GM19240 (cell line): ENCODE measurements around the gene UTF1.

Experiments
- DNase-seq: peaks from one replicate; pipeline ENCODE4 v3.0.0; 2011; ENCODE audit warnings: low spot score; ENCODE audit not compliant: insufficient read length

The UTF1 gene, protein sequence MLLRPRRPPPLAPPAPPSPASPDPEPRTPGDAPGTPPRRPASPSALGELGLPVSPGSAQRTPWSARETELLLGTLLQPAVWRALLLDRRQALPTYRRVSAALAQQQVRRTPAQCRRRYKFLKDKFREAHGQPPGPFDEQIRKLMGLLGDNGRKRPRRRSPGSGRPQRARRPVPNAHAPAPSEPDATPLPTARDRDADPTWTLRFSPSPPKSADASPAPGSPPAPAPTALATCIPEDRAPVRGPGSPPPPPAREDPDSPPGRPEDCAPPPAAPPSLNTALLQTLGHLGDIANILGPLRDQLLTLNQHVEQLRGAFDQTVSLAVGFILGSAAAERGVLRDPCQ

DNA sequence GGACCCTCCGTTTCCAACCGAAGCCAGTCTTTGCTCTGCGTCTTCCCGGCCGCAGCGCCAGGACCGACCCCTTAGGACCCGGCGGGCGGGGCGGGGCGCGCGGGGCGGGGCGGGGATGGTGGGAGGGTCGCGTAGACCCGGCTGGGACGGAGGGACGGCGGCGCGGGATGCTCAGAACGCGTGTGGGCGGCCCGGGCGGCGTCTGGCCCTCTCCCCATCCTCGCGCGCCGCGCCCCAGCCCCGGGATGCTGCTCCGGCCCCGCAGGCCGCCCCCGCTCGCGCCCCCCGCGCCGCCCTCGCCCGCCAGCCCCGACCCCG is at the start of gene UTF1:
Gene UTF1 (plus strand): TSS at position 174 of the 318 bp plus-strand sequence. CDS start 72 bp downstream, at position 246.
- no peak for DNase-seq

DNA sequence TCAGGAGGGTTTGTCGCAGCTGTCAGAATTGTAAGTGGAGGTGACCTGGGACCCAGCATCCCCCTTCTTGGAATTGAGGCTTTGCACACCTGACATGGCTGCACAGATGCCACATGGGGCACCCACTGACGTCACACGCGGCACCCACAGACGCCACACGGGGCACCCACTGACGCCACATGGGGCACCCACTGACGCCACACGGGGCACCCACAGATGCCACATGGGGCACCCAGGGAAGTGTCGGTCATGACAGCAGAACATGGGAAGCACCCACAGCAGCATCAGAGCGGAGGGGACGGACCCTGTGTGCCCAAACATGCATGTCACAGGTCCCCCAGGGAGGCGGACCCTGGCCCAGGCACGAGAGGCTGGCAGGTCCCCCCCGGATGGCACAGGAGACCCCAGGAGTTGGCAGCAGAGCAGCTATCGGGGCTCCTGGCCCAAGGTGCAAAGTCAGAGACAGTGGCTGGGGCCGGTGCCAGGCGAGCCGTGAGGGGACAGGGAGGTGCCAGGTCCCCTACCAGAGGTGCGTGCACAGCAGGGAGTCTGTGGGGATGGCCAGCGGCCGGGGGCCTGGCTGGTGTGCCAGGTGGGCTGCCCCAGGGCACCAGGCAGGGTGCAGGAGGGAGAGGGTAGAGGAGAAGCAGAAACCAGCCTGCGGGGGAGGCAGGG is 48.9 kb upstream of the UTF1 start:
- no peak for DNase-seq

DNA sequence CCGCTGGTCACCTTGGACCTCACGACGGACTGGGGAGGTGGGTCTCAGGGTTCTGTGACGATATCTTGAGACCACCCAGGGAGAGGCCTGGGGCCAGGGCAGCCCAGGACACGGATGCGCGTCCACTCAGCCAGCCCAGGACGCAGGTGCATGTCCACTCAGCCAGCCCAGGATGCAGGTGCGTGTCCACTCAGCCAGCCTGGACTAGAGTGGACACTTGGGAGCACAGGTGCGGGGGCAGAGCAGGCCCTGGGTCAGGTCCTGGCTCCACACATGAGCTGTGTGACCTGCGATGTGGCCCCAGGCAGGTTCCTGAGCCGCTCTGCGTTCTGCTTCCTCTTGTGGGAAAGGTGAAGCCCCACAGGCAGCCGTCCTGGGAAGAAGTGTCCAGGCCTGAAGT is 47.8 kb upstream of the UTF1 start:
- DNase-seq, result no peak

DNA sequence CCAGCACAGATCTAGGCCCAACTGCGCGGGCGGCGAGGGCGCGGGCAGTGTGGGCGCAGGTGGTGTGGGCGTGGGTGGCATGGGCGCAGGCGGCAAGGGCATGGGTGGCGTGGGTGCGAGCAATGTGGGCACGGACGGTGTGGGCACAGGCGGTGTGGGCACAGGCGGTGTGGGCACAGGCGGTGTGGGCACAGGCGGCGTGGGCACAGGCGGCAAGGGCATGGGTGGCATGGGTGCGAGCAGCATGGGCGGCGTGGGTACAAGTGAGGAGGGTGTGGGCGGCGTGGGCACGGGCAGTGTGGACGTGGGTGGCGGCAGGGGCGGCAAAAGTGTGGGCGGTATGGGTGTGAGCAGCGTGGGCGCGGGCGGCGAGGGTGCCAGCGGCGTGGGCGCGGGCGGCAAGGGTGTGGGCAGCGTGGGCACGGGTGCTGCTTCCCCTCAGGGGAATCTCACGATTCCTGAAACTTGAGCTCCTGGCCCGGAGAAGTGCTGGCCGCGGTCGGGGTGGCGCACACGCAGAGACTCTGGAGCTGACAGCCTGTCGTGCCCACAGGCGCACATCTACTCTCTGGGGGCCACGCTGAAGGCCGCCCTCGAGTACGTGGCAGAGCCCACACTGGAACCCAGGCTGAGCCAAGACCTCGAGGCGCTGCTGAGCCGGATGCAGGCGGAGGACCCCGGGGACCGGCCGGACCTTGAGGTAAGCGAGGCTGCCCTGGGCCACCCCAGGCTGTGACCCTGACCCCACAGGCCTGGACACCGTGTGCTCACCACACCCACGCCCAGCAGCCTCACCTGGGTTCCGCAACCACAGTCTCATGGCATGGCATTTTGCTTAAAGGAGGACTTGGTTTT is 47.0 kb upstream of the UTF1 start:
- no peak for DNase-seq

DNA sequence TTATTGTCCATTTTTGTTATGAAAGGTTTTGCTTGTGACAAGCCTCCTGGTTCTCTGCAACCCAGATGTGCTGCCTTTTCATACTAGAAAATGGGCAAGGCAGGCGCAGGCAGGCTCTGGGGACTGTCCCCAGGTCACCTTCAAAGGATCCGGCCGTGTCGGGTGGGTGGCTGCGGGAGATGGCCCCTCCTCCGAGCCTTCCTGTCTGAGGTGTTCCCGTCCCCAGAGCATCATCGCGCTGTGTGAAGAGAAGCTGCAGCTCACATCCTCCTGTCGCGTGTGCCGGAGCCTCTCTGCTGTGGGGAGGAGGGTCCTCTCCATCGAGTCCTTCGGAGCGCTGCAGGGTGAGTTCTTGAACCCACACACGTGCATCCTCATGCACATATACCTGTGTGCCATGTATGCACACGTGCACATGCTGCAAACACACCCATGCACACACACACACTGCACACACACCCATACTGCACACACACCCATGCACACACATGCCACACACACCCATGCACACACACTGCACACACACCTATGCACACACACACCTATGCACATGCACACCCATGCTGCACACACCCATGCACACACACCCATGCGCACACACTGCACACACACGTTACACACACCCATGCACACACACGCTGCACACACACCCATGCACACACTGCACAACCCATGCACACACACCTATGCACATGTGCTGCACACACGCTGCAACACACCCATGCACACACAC is 46.2 kb upstream of the UTF1 start:
- DNase-seq, result no peak

DNA sequence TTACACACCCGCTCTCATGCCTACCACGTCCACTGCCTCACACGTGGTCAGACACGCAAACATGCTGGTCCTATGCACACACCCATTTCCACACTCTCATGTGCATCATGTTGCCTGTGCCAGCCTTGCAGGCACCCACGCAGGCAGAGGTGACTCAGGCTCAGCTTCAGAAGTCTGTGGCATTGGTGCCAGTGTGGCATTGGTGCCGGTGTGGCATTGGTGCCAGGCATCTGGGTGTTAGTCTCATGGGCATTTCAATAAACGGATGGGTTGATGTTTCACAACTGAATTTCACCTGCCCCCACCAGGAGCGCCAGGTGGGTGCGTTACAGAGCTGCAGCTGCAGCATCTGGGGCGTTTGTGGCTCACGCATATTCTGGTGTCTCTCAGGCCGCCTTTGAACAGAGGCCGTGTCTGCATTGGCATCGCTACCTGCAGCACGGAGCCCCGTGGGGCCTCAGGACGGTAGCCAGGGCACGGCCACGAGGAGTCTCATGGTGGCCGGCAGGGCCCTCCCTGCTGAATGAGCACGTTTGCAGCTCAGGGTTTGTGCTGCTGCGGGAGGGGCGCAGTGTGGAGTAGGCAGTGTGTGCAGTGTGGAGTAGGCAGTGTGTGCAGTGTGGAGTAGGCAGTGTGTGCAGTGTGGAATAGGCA is 45.3 kb upstream of the UTF1 start:
- no peak for DNase-seq

DNA sequence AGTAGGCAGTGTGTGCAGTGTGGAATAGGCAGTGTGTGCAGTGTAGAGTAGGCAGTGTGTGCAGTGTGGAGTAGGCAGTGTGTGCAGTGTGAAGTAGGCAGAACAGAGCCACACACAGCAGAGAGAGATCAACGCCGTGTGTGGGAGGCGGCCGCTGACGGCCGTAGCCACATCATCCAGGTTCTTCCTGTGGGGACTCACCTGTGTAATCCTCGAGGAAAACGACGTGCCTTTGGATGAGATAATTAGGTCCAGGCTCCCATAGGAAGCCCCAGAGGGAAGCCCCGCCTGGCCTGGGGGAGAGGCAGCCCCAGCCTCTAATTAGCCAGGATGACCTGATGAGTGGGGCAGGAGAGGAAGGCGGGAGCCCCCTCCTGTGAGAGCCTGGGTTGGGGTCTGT is 44.6 kb upstream of the UTF1 start:
- DNase-seq, result no peak

DNA sequence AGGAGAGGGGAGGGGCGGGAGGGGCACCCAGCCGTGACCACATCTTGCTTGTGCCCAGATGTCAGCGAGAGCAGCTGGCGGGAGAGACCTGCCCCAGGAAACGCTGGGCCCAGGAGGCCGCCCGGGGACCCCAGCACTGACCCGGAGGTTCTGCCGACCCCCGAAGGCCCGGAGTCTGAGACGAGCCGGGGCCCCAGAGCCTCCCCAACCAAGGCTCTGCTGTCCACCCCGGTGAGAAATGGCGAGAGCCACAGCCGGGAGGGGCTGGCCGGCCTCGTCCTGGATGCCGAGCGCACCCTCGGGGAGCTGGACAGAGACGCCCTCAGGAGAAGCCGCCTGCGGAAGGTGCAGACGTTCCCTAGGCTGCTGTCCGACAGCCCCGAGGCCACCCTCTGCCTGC is 44.1 kb upstream of the UTF1 start:
- no peak for DNase-seq

DNA sequence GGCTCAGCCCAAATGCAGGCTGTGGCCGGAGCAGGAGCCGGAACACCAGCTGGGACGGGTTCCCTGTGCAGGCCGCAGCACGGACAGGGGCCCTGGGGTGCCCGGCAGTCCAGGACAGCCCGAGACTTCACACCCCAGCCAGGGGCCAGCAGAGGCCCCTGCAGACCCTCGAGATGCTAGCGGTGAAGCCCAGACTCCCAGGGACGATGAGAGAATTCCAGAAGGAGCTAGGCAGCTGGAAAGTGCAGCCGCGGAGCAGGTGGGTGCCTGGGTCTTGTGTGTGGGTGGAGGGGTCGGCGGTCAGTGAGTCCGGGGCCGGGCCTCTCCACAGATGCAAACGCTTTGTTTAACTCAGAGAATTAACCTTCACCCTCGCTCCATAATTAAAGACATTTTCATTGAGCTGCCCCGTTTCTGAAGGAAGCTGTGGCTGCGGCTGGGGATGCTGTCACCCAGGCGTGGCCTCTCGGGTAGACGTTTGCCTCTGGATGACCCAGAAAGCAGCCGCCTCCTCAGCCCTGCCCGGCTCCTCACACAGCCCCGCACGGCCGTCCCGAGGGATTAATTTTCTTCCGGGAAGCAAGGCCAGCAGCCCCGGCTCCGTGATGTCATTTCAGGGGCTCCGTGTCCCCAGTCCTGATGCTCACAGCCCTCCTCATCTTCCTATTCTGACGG is 43.5 kb upstream of the UTF1 start:
- DNase-seq, result no peak

DNA sequence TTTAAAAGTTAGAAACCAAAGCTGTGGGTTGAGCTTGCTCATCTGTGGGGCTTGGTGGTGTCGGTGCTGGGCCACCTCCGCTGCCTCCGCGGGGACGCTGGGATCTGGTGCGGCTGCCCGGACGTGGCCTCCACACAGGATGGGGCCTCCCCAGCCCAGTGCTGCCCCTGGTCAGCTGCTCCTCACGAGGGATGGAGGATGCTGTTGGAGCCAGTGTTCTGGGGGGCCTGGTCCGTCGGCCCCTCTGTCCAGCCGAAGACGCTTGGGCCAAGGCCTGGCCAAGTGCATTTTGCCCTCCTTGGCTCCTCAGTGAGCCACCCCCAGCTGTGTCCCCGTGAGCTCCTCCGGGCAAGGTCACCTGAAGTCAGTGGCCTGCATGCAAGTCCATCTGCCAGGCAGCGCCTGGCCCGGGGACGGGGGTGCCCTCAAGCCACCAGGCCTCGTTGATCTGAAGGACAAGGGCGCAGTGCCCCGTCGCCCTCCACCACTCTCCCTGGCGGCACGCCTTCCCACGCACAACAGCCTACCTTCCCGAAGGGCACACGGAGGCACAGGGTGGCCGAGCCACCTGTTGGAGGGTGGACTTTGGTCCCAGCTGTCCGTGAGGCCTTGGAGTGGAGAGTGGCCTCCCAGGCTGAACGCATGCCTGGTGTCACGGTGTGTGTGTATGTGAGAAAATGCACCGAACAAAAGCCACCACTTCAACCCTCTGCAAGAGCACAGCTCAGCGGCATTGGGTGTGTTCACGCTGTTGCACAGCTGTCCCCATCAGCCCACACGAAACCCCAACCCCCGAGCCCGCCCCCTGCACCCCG is 42.7 kb upstream of the UTF1 start:
- DNase-seq, result no peak

DNA sequence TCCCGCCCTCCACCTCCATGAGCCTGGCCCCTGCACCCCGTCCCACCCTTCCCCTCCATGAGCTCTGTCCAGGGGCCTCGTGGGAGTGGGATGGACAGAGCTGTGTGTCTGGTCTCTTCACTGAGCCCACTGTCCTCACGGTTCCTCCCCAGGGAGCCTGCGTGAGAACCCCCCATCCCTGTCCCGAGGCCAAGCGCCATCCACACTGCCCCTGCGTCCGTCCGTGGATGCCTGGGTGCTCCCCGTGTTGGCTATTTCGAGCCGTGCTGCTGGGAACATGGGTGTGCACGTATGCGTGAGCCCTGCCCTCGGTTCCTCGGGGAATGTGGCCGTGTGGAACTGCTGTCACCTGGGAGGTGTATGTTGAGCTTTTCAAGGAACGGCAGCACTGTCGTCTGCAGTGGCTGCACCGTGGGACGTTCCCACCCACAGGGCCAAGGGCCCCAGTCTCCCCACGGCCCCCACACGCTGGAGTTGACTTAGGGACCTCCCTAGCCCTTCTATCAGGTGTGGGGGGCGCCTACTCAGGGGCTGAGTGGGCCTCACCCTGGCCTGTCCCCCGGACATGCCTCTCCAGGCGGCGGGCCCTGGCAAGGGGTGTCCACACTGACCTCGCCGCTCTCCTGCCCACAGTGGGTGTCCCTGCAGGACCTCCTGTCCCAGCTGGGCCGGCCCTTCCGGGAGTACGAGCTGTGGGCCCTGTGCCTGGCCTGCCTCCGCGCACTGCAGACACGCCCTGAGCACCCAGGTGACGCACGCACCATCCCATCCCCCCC is 41.9 kb upstream of the UTF1 start:
- no peak for DNase-seq

DNA sequence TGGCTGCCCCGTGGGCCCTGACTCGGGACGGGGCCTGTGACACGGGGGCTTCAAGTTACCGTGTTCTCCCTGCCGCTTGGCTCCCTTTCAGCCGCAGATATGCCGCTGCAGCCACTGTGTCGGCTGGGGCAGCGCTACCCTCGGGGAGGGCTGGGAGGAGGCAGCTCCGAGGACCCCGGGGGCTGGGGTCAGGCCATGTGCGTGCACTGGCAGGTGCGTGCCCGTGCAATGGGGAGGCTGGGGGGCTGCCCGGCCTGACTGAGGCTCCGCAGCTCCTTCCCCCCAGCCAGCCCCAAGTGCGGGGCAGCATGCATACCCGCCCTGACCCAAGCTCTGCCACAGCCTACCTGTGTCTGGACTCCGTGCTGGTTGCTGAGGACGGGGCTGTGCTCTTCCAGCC is 40.8 kb upstream of the UTF1 start:
- DNase-seq, result no peak

DNA sequence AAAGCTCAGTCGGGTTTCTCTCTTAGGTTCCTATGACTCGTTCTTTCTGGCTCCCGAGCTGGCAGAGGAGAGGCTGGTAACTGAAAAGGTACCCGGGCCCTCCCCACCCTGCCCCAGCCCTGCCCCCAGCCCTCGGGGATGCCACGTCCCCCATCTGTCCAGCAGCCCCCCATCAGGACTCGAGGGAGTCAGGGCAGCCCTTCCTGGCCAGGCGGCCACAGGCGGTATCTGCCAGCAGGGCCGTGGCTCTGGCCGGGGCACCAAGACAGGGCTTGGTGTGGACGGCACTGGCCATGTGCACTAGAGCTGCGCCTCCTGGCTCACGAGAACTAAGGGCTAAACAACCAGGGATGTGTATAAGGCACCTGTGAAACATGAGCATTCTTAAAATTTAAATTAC is 40.3 kb upstream of the UTF1 start:
- DNase-seq, result no peak

DNA sequence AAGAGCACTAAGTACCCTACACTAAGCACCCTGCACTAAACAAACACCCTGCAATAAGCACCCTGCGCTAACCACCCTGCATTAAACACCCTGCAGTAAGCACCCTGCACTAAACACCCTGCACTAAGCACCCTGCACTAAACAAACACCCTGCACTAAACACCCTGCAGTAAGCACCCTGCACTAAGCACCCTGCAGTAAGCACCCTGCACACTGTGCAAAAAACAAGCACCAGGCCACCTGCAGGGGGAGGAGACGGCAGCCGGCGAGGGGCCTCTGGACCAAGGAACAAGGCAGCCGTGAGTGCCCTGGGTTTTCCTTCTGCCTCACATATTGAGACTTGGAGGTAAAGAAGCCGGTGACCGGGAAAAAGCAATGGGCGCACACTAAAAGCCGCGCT is 39.8 kb upstream of the UTF1 start:
- DNase-seq, result no peak

DNA sequence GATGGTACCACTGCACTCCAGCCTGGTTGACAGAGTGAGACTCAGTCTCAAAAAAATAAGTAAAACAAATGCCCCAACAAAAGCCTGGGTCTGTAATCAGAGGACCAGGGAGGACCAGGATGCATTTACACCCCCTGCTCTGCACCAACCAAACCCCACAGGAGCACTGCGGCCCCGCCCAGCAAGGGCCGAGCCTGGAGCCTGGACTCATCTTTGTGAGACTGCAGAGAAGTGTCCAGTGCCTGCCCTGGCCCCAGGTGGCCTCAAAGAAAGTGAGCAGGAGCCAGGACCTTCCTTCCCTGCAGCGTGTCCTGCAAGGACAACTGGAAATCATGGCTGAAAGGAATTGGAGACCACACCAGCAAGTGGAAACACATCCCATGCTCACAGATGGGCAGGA is 38.4 kb upstream of the UTF1 start:
- DNase-seq, result no peak

DNA sequence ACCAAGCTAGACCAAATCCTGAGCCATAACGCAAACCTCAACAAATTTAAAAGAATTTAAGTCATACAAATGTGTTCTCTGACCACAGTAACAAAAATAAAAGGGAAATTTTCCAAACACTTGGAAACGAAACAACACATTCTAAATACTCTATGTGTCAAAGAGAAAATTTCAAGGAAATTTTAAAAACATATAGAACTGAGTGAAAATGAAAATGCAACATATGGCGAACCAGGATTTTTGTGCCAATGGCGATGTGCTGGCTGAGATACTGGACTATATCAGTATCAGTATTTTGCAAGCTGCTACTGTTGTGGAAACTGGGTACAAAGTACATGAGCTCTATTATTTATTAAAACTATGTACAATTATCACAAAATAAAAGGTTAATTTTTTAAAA is 35.9 kb upstream of the UTF1 start:
- no peak for DNase-seq

DNA sequence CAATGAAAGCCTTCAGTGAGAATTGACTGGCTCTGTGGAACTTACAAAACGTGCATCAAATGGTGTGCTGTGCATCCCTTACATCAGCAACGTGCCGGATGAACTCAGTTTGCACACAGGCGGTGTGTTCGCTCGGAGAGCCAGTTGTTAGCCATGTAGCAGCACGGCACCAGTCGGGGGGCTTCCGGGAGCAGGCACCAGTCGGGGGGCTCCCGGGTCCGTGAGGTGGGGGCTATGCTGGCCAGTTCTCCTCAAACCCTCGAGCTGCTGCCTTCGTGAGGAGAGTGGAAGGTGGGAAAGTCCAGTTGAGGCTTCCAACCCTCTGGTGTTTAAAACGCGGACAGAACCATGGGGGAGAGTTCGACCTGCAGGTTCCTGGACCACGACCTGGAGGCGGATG is 34.9 kb upstream of the UTF1 start:
- no peak for DNase-seq

DNA sequence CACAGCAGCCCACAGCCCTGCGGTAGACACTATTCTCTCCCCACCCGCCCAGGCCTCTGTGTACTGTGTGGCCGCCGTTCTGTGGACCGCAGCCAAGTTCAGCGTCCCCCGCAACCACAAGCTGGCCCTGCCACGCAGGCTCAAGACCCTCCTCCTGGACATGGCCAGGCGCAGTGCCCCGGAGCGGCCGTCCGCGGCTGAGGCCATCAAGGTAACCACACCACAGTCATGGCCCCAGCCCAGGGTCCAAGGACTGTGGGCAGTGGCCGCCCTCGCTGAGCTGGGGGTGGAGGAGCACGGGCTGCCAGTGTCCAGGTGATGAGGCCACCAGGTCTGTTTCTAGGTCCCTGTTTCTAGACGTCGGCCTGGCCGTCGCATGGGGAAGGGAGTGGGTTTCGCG is 34.4 kb upstream of the UTF1 start:
- DNase-seq, result no peak
